Activated CD4-positive, alpha-beta T cell treated with anti-CD3 and anti-CD28 coated beads for 24 hours (primary cell): ENCODE measurements around the gene IGF1R.

Experiments used
- DNase-seq, 2 donors: peaks; one replicate each; pipeline ENCODE4 v3.0.0-alpha.2; 2020; ENCODE audit warnings: low read depth in 2 of 2

IGF1R gene

DNA sequence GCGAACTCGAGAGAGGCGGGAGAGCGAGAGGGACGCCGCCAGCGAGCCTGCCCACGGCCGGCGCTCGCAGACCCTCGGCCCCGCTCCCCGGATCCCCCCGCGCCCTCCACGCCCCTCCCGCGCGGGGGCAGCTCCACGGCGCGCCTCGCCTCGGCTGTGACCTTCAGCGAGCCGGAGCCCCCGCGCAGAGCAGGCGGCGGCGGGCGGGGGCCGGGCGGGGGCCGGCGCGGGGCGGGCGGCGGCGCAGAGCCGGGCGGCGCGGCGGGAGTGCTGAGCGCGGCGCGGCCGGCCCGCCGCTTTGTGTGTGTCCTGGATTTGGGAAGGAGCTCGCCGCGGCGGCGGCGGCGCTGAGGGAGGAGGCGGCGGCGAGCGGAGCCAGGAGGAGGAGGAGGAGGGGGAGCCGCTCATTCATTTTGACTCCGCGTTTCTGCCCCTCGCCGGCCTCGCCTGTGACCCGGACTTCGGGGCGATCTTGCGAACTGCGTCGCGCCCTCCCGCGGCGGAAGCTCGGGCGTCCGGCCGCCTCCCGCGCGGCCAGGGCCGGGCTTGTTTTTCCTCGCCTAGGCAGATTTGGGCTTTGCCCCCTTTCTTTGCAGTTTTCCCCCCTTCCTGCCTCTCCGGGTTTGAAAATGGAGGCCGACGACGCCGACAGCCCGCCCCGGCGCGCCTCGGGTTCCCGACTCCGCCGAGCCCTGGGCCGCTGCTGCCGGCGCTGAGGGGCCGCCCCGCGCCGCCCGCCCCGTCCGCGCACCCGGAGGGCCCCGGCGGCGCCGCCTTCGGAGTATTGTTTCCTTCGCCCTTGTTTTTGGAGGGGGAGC is 524 bp downstream of the IGF1R start:
- peak; percentile 24 to 27 for DNase-seq

- peak; percentile 19 to 29 for DNase-seq
These were observed 1.4 kb downstream of the IGF1R start for GRCh38 chr15:98649472-98650416.

DNA sequence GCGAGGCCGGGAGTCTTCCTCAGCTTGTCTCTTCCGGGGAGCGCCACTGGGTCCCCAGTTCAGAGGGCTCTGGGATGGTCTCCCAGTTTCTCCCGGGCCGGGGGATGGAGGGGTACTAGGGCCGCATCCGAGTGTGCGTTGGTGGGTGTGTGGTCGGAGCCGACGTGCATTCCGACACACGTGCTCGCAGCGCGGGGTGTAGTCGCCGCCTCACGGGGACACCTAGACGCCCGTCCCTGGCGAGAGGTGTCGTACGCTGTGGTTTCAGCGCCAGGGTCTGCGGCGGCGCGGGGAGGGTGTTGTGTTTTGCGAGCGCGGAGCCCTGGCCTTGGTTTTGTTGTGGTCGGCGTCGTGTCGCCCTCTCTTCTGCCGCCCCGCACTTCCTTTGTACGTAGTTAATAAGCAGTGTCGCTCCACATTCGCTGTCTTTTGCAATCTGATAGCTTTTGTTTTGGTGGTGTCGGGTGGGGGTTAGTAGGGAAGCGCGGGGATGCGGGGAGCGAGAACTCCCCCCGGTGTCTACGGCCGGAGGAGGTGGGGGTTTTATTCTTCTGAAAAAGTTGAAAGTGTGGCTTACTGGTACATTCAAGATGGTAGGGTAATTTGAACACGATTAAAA is 2.2 kb downstream of the IGF1R start:
- DNase-seq: peak; percentile 3 to 15

- peak in 1 of 2 donors; percentile 5 for DNase-seq
These were observed 2.7 kb downstream of the IGF1R start for GRCh38 chr15:98651036-98651481.

DNA sequence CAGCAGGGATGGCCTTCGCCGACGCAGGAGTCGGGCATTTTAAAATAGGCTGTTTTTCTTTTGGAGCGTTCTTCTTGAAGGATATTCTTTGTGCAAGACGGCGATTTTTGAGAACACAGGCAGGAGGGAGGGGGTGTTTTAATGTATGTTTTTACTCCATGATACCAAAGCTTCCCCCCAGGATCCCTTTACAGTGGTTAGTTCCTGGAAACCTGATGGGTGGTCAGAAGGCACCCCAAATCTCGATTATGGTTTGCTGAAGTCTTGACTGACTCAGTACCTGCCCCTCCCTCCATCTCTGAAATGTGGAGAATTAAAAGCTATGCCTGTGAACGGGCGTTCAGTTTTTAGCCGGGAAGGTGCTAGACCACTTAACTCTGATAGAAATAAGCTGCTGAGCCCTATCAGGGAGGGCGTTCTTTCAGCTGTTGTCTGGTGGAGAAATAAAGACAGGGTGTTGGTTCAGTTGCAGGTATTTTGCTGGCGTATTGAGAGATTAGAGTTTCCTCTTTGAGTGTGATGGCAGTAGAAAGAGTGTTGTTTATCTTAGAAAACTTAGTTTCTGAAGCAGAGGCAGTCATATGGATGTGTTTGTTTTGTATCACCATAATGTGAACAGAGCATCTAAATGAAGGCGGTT is 3.4 kb downstream of the IGF1R start:
- no peak for DNase-seq

GRCh38 chr15:98653686-98654085 is 5.3 kb downstream of the IGF1R start:
- DNase-seq: no peak

- DNase-seq: no peak
These were observed 6.5 kb downstream of the IGF1R start for GRCh38 chr15:98654790-98655360.

- no peak for DNase-seq
These were observed 7.4 kb downstream of the IGF1R start for GRCh38 chr15:98655732-98656131.

DNA sequence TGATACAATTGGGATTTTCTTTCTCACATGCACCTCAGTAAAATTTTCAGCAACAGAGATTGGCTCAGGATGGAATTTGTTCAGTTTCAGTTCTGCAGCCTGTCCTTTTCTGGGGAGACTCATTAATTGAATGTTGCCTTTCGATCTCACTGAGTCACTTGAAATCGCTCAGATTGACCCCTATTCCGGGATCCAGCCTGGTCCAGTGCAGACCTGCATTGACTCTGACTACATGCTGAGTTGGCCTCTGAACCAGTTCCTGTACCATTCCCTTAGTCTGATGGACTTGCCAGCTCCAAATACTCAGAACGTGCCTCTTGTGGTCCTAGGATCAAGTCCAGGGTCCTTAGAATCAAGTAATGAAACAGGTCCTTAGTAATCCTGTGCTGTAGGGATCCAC is 9.4 kb downstream of the IGF1R start:
- no peak for DNase-seq

DNA sequence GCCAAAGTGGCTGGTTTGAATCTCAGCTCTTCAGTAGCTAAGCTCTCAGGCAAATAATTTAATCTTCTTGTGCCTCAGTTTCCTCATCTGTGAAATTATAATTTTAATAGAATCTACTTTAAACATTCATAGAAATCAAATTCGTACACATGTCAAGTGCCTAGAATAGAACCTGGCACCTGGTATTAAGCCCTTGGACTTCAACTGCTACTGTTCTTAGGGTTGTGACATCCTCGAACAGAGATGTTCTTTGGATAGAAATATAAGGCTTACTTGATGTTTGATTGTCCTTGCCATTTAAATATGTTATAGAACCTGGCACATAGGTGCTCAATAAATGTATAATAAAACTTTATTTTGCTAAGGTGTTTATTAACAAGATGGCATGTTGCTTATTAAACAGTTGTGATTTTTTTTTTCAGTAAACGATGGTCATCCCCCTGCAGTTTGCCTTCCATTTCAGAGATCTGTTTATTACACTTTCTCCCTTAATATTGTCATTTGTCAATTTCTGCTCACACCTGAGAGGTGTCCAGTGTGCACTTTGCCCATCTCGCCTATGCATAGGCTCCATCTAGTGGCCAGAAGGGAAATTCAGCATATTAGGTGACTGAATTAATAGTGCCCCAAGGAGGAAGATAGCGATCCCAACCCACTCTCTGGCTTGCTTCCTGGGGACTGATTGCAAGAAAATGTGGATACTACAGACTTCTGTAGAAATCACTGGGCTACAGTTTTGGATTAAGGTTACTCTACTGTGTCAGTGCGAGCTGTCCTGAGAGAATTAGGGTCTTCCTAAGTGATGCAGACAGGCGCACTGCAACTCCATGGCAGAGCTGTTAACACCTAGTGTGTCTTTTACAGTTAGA is 10.7 kb downstream of the IGF1R start:
- DNase-seq: peak in 1 of 2 donors; percentile 22

- no peak for DNase-seq
These were observed 11.7 kb downstream of the IGF1R start for GRCh38 chr15:98660055-98660454.

- no peak for DNase-seq
These were observed 14.7 kb downstream of the IGF1R start for GRCh38 chr15:98663045-98663444.

DNA sequence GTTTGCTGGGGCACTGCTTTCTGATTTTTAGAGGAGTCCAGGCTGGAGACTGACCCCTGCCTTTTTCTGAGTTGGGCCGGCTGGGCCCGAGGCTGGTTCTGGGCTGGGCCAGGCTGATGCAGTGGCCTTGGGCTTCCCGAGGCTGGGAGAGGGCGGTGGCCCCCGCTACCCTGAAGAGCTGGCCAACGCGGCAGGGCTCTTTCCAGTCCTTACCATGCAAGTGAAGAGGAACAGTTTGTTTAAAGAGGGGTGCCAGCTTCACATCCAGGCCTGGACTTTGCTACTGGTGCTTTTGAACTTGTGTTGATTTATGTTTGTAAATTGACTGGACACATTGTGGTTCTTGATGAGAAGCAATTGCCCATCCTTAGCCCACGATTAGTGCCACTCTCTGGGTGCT is 15.3 kb downstream of the IGF1R start:
- no peak for DNase-seq

GRCh38 chr15:98666441-98666840 is 18.1 kb downstream of the IGF1R start:
- DNase-seq: no peak

DNA sequence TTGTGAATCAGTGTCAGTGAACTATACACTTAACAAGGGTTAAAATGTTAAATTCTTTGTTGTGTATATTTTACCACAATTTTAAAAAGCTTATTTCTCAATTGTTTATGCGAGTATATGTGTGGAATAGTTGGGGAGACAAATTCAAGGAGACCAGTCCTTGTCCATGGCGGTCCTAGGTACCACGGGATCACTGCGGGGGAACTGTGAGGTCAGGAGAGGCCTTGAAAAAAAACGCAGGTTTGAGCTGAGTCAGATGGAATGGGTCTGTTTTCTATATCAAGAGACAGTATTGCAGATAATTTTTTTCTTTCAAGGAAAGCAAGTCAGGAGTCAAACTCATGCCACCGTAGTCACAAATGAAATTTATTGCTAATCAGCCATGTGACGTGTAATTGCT is 18.5 kb downstream of the IGF1R start:
- no peak for DNase-seq

GRCh38 chr15:98667521-98668179 is 19.3 kb downstream of the IGF1R start:
- no peak for DNase-seq

GRCh38 chr15:98668566-98669308 is 20.4 kb downstream of the IGF1R start:
- peak in 1 of 2 donors; percentile 36 for DNase-seq

GRCh38 chr15:98669638-98670037 is 21.3 kb downstream of the IGF1R start:
- no peak for DNase-seq
